ENCODE measurements around the gene GLDC. TPM values are rescaled to one million over a fixed set of nuclear protein-coding genes. Genes with fewer than 3 reads are reported as not detected.

GLDC gene
- total RNA-seq, 1 experiment from 2014 or later = 145 TPM

DNA sequence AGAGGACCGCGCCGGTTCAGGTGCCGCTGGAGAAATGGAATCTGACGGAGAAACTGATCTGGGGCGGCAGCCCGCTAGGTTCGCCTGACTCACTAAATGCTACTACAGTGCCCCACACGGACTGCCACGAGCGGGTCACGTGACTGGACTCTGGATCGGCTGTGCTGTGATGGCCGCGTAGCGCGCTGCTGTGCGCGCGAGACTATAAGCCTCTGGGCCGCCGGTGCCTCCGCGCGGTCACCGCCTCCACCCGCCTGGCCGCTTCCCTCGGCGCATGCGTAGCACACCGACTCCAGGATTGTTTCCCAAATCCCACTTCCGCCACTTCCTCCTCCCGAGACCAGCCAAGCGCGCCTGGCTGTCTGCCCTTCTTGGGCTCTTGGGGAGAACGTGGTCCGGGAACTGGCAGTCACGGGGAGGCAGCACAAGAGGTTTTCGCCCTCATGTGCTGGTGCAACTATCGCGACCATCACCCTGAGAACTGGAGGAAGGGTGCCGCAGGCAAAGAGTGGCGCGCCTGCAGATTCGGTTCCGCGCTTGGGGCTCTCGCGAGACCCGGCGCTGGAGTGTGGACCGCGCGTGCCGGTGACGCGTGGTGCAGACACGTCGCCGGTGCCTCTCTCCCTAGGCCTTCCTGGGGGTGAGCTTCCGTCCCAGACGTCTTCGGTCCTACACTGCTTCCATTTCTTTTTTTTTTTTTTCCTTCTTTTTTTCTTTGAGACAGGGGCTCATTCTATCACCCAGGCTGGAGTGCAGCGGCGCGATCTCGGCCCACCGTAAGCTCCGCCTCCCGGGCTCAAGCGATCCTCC lies 35.8 kb upstream of the GLDC start (continued):
- TF ChIP-seq, protein P1, sequence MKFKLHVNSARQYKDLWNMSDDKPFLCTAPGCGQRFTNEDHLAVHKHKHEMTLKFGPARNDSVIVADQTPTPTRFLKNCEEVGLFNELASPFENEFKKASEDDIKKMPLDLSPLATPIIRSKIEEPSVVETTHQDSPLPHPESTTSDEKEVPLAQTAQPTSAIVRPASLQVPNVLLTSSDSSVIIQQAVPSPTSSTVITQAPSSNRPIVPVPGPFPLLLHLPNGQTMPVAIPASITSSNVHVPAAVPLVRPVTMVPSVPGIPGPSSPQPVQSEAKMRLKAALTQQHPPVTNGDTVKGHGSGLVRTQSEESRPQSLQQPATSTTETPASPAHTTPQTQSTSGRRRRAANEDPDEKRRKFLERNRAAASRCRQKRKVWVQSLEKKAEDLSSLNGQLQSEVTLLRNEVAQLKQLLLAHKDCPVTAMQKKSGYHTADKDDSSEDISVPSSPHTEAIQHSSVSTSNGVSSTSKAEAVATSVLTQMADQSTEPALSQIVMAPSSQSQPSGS (CRISPR knock-in tag; IDR thresholded peaks at IDR 0.05; ENCODE audit: borderline replicate concordance, low read depth) = no peak
- TF ChIP-seq ESRRA (CRISPR knock-in tag; IDR thresholded peaks at IDR 0.05; ENCODE audit: borderline replicate concordance) (peak; percentile 69; the same call in 1 of the 2 replicates), FOXP1 (CRISPR knock-in tag; IDR thresholded peaks at IDR 0.05; ENCODE audit: borderline replicate concordance) (peak; percentile 80), TCF7 (CRISPR knock-in tag; IDR thresholded peaks at IDR 0.05; ENCODE audit: low read depth) (no peak; the same call in 1 of the 2 replicates), JAZF1 (CRISPR knock-in tag; IDR thresholded peaks at IDR 0.05) (no peak), GRHL2 (CRISPR knock-in tag; IDR thresholded peaks at IDR 0.05; ENCODE audit: insufficient replicate concordance, severe bottlenecking) (no peak), ATF1 (CRISPR knock-in tag; IDR thresholded peaks at IDR 0.05) (no peak), ZNF232 (CRISPR knock-in tag; IDR thresholded peaks at IDR 0.05) (peak; percentile 68; the same call in 1 of the 2 replicates), ZNF138 (CRISPR knock-in tag; conservative IDR thresholded peaks at IDR 0.05) (peak; percentile 84; the same call in 1 of the 2 replicates), NFATC4 (CRISPR knock-in tag; IDR thresholded peaks at IDR 0.05) (no peak), CREB1 (CRISPR knock-in tag; IDR thresholded peaks at IDR 0.05) (peak; percentile 75; the same call in 1 of the 2 replicates), ZNF416 (CRISPR knock-in tag; IDR thresholded peaks at IDR 0.05) (no peak), FOXK1 (CRISPR knock-in tag; IDR thresholded peaks at IDR 0.05) (peak; percentile 63), SP1 (CRISPR knock-in tag; conservative IDR thresholded peaks at IDR 0.05) (peak; percentile 14; the same call in 1 of the 2 replicates), TEAD4 (CRISPR knock-in tag; IDR thresholded peaks at IDR 0.05) (peak; percentile 77), TP53 (CRISPR knock-in tag; IDR thresholded peaks at IDR 0.05) (peak; percentile 29)
- TF ChIP-seq, protein P2, sequence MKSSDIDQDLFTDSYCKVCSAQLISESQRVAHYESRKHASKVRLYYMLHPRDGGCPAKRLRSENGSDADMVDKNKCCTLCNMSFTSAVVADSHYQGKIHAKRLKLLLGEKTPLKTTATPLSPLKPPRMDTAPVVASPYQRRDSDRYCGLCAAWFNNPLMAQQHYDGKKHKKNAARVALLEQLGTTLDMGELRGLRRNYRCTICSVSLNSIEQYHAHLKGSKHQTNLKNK (CRISPR knock-in tag; IDR thresholded peaks at IDR 0.05) = no peak; the same call in 1 of the 2 replicates
- TF ChIP-seq, protein P3, sequence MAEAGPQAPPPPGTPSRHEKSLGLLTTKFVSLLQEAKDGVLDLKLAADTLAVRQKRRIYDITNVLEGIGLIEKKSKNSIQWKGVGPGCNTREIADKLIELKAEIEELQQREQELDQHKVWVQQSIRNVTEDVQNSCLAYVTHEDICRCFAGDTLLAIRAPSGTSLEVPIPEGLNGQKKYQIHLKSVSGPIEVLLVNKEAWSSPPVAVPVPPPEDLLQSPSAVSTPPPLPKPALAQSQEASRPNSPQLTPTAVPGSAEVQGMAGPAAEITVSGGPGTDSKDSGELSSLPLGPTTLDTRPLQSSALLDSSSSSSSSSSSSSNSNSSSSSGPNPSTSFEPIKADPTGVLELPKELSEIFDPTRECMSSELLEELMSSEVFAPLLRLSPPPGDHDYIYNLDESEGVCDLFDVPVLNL (CRISPR knock-in tag; IDR thresholded peaks at IDR 0.05; ENCODE audit: borderline replicate concordance, low read depth) = no peak; the same call in 1 of the 2 replicates
- TF ChIP-seq, protein P4, sequence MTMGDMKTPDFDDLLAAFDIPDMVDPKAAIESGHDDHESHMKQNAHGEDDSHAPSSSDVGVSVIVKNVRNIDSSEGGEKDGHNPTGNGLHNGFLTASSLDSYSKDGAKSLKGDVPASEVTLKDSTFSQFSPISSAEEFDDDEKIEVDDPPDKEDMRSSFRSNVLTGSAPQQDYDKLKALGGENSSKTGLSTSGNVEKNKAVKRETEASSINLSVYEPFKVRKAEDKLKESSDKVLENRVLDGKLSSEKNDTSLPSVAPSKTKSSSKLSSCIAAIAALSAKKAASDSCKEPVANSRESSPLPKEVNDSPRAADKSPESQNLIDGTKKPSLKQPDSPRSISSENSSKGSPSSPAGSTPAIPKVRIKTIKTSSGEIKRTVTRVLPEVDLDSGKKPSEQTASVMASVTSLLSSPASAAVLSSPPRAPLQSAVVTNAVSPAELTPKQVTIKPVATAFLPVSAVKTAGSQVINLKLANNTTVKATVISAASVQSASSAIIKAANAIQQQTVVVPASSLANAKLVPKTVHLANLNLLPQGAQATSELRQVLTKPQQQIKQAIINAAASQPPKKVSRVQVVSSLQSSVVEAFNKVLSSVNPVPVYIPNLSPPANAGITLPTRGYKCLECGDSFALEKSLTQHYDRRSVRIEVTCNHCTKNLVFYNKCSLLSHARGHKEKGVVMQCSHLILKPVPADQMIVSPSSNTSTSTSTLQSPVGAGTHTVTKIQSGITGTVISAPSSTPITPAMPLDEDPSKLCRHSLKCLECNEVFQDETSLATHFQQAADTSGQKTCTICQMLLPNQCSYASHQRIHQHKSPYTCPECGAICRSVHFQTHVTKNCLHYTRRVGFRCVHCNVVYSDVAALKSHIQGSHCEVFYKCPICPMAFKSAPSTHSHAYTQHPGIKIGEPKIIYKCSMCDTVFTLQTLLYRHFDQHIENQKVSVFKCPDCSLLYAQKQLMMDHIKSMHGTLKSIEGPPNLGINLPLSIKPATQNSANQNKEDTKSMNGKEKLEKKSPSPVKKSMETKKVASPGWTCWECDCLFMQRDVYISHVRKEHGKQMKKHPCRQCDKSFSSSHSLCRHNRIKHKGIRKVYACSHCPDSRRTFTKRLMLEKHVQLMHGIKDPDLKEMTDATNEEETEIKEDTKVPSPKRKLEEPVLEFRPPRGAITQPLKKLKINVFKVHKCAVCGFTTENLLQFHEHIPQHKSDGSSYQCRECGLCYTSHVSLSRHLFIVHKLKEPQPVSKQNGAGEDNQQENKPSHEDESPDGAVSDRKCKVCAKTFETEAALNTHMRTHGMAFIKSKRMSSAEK (CRISPR knock-in tag; IDR thresholded peaks at IDR 0.05; ENCODE audit: borderline replicate concordance) = no peak
- TF ChIP-seq, protein P5, sequence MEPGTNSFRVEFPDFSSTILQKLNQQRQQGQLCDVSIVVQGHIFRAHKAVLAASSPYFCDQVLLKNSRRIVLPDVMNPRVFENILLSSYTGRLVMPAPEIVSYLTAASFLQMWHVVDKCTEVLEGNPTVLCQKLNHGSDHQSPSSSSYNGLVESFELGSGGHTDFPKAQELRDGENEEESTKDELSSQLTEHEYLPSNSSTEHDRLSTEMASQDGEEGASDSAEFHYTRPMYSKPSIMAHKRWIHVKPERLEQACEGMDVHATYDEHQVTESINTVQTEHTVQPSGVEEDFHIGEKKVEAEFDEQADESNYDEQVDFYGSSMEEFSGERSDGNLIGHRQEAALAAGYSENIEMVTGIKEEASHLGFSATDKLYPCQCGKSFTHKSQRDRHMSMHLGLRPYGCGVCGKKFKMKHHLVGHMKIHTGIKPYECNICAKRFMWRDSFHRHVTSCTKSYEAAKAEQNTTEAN (CRISPR knock-in tag; IDR thresholded peaks at IDR 0.05) = peak; percentile 12; the same call in 1 of the 2 replicates
- TF ChIP-seq, protein P6, sequence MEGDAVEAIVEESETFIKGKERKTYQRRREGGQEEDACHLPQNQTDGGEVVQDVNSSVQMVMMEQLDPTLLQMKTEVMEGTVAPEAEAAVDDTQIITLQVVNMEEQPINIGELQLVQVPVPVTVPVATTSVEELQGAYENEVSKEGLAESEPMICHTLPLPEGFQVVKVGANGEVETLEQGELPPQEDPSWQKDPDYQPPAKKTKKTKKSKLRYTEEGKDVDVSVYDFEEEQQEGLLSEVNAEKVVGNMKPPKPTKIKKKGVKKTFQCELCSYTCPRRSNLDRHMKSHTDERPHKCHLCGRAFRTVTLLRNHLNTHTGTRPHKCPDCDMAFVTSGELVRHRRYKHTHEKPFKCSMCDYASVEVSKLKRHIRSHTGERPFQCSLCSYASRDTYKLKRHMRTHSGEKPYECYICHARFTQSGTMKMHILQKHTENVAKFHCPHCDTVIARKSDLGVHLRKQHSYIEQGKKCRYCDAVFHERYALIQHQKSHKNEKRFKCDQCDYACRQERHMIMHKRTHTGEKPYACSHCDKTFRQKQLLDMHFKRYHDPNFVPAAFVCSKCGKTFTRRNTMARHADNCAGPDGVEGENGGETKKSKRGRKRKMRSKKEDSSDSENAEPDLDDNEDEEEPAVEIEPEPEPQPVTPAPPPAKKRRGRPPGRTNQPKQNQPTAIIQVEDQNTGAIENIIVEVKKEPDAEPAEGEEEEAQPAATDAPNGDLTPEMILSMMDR (IDR thresholded peaks at IDR 0.05) = no peak
- TF ChIP-seq, protein P7, sequence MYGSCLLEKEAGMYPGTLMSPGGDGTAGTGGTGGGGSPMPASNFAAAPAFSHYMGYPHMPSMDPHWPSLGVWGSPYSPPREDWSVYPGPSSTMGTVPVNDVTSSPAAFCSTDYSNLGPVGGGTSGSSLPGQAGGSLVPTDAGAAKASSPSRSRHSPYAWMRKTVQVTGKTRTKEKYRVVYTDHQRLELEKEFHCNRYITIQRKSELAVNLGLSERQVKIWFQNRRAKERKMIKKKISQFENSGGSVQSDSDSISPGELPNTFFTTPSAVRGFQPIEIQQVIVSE (CRISPR knock-in tag; IDR thresholded peaks at IDR 0.05; ENCODE audit: borderline replicate concordance) = no peak
- TF ChIP-seq, protein P8, sequence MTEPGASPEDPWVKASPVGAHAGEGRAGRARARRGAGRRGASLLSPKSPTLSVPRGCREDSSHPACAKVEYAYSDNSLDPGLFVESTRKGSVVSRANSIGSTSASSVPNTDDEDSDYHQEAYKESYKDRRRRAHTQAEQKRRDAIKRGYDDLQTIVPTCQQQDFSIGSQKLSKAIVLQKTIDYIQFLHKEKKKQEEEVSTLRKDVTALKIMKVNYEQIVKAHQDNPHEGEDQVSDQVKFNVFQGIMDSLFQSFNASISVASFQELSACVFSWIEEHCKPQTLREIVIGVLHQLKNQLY (CRISPR knock-in tag; IDR thresholded peaks at IDR 0.05) = no peak
- TF ChIP-seq, protein P9, sequence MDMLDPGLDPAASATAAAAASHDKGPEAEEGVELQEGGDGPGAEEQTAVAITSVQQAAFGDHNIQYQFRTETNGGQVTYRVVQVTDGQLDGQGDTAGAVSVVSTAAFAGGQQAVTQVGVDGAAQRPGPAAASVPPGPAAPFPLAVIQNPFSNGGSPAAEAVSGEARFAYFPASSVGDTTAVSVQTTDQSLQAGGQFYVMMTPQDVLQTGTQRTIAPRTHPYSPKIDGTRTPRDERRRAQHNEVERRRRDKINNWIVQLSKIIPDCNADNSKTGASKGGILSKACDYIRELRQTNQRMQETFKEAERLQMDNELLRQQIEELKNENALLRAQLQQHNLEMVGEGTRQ (CRISPR knock-in tag; IDR thresholded peaks at IDR 0.05) = peak; percentile 97
- TF ChIP-seq, protein P10, sequence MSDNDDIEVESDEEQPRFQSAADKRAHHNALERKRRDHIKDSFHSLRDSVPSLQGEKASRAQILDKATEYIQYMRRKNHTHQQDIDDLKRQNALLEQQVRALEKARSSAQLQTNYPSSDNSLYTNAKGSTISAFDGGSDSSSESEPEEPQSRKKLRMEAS (CRISPR knock-in tag; IDR thresholded peaks at IDR 0.05) = peak; percentile 98

Data from WTC11 (cell line).